ENCODE data around the gene NKG7.

Gene NKG7

DNA sequence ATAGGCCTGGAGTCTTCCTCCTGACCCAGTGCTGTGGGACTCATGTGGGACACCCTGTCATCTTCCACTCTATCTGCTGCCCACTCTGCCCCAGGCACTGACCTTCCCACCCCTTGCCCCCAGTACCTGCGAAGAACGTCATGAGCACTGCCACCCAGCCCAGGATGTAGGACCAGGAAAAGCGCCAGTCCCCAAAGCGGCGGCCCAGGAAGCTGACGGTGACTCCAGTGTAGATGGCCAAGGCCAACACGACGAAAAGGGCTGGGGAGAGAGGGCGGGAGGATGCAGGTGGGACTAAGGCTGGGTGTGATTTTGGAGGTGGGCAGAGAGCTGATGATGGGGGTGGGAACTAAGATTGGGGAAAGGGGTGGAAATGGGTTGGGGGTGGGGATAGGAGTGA is 7.9 kb upstream of the NKG7 start:
- no peak for DNase-seq (ENCODE audit: extremely low read depth, insufficient read length)
- Histone ChIP-seq H3K27me3 (replicated peaks; ENCODE audit: control insufficient read depth, insufficient read depth, low read length) (no peaks in the 10 kb centered on the region), H3K36me3 (ENCODE audit: control insufficient read depth, insufficient read depth, low read length) (no peaks in the 10 kb centered on the region), H3K4me3 (replicated peaks; ENCODE audit: low read depth, low read length) (no peak overlapping the region)
- TF ChIP-seq, protein P1, sequence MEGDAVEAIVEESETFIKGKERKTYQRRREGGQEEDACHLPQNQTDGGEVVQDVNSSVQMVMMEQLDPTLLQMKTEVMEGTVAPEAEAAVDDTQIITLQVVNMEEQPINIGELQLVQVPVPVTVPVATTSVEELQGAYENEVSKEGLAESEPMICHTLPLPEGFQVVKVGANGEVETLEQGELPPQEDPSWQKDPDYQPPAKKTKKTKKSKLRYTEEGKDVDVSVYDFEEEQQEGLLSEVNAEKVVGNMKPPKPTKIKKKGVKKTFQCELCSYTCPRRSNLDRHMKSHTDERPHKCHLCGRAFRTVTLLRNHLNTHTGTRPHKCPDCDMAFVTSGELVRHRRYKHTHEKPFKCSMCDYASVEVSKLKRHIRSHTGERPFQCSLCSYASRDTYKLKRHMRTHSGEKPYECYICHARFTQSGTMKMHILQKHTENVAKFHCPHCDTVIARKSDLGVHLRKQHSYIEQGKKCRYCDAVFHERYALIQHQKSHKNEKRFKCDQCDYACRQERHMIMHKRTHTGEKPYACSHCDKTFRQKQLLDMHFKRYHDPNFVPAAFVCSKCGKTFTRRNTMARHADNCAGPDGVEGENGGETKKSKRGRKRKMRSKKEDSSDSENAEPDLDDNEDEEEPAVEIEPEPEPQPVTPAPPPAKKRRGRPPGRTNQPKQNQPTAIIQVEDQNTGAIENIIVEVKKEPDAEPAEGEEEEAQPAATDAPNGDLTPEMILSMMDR (IDR thresholded peaks at IDR 0.05; ENCODE audit: insufficient read depth, low read length, poor library complexity, severe bottlenecking), result no peak

DNA sequence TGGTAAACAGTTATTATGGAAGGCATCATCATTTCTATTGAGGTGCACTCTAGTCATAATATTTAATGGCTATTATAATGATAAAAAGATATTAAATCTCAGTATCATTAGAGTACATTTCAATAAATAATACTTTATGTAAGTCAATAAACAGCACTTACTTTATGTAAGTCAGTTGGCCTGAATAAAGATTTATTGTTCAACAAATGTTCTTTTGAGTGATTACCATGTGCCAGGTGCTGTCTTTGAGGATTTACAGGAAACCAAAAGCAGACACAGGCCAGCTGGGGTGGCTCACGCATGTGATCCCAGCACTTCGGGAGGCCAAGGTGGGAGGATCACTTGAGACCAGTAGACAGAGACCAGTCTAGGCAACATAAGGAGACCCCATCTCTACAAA is 5.0 kb upstream of the NKG7 start:
- TF ChIP-seq, protein P1 (IDR thresholded peaks at IDR 0.05; ENCODE audit: insufficient read depth, low read length, poor library complexity, severe bottlenecking), result no peak
- no peak for DNase-seq (ENCODE audit: extremely low read depth, insufficient read length)
- H3K27me3 ChIP-seq (replicated peaks; ENCODE audit: control insufficient read depth, insufficient read depth, low read length), result no peaks in the 10 kb centered on the region
- H3K4me3 ChIP-seq (replicated peaks; ENCODE audit: low read depth, low read length), result no peak overlapping the region
- no peaks in the 10 kb centered on the region for H3K36me3 ChIP-seq (ENCODE audit: control insufficient read depth, insufficient read depth, low read length)

DNA sequence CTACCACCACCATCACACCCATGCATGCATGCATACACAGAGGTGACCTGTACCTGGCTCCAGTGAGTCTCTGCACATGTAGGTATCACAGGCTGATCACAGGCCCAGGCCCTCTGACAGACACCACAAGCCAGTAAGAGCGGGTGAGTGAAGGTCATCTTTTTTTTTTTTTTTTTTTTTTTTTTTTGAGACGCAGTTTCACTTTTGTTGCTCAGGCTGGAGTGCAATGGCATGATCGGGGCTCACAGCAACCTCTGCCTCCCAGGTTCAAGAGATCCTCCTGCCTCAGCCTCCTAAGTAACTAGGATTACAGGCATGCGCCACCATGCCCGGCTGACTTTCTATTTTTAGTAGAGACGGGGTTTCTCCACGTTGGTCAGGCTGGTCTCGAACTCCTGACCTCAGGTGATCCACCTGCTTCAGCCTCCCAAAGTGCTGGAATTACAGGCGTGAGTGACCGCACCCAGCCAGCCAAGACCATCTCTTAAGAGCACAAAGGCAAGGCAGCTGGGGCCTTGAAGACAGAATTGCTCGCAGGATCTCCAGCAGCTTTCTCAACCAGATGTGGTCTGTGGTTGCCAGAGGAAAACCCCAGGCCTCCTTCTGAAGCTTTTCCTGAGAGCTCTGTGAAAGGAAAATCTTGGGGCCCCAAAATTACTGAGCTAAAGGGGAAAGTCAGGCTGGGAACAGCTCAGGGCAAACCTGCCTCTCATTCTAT is 3.2 kb upstream of the NKG7 start:
- Histone ChIP-seq H3K4me3 (replicated peaks; ENCODE audit: low read depth, low read length) (no peak overlapping the region), H3K27me3 (replicated peaks; ENCODE audit: control insufficient read depth, insufficient read depth, low read length) (no peaks in the 10 kb centered on the region), H3K36me3 (ENCODE audit: control insufficient read depth, insufficient read depth, low read length) (no peaks in the 10 kb centered on the region)
- peak; percentile 48 for DNase-seq (ENCODE audit: extremely low read depth, insufficient read length)
- TF ChIP-seq, protein P1 (IDR thresholded peaks at IDR 0.05; ENCODE audit: insufficient read depth, low read length, poor library complexity, severe bottlenecking), result no peak

DNA sequence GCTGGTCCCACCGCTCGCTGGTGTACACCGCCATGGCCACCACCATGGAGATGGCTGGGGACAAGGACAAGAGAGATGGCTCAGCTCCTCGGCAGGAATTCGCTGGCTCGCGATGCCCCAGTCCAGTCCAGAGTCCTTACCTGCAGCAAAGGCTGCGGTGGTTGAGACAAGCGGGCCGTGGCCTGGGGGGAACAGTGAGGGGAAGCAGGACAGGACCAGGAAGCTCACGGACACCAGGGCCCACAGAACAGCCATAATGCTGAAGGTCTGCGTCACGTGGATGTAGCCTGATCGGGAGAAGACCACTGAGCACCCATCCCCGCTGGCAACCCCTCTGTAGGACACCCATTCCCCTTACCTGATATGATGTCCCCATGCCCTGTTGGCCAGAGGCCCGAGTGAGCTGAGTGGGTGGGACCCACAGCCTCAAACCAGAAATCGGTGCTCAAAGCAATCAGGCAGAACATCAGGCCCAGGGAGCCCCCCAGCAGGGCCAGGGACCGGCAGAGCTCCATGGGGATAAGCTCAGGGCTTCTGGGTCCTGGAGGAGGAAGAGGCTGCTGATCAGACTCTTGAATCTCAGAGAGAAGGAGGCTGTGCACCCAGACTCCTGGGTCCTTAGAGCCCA is 319 bp downstream of the NKG7 start:
- DNase-seq (ENCODE audit: extremely low read depth, insufficient read length), result no peak
- no peak overlapping the region for H3K4me3 ChIP-seq (replicated peaks; ENCODE audit: low read depth, low read length)
- TF ChIP-seq, protein P1 (IDR thresholded peaks at IDR 0.05; ENCODE audit: insufficient read depth, low read length, poor library complexity, severe bottlenecking), result no peak
- H3K36me3 ChIP-seq (ENCODE audit: control insufficient read depth, insufficient read depth, low read length), result no peaks in the 10 kb centered on the region
- H3K27me3 ChIP-seq (replicated peaks; ENCODE audit: control insufficient read depth, insufficient read depth, low read length), result no peaks in the 10 kb centered on the region

DNA sequence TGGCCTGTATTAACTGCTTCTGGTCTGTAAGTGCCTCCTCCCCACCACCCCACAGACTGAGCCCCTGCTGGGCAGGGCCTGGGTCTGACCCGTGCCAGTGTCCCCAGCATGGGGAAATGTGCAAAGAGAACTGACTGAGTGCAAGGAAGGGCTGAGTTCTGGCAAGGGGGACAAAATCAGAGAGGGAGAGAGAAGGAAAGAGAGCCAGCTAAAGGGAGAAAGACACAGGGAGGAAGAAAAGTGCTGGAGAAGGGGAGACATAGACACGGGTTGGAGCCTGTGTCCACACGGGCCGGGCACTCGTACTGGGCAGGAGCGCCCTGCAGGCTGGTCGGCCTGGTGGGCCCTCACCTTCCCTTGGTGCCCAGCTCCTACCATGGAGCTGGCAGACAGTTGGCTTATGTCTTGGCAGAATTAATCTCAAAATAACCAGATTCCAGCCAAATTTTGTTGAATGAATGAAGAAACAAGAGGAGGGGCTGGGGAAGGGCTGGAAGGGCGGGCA is 1.2 kb downstream of the NKG7 start:
- DNase-seq (ENCODE audit: extremely low read depth, insufficient read length), result no peak
- H3K27me3 ChIP-seq (replicated peaks; ENCODE audit: control insufficient read depth, insufficient read depth, low read length), result no peaks in the 10 kb centered on the region
- no peaks in the 10 kb centered on the region for H3K36me3 ChIP-seq (ENCODE audit: control insufficient read depth, insufficient read depth, low read length)
- no peak overlapping the region for H3K4me3 ChIP-seq (replicated peaks; ENCODE audit: low read depth, low read length)
- TF ChIP-seq, protein P1 (IDR thresholded peaks at IDR 0.05; ENCODE audit: insufficient read depth, low read length, poor library complexity, severe bottlenecking), result no peak
